A673 (cell line): ENCODE measurements around the gene STAT5B. TPM values are rescaled to one million over a fixed set of nuclear protein-coding genes. Genes with fewer than 3 reads are reported as not detected.

ENCODE experiments used
- BruUV-seq: library from RNA; stranded (reverse); fragments of 400-500 nt; replicated peaks from 2 replicates; lab custom pipeline; 2021; lab: Mats Ljungman, UMichigan
- CTCF ChIA-PET: fragments of 300-600 bp; sonication (Branson Sonifier 250); formaldehyde crosslinking; loops from one replicate; lab custom pipeline; 2022; ENCODE audit warnings: antibody characterized with exemption; lab: Charles Lee
- POLR2A ChIA-PET: fragments of 300-600 bp; sonication (Branson Sonifier 250); formaldehyde crosslinking; loops from one replicate; lab custom pipeline; 2022; ENCODE audit warnings: antibody characterized with exemption; ENCODE audit not compliant: low non-redundant PET; lab: Charles Lee
- DNase-seq: peaks from one replicate; pipeline ENCODE4 v3.0.0-alpha.2; 2015; ENCODE audit warnings: low spot score
- H3K27ac ChIP-seq: fragments of 200-600 bp; sonication (generic); 2 replicates; pipeline ENCODE4 v1.5.1; 2016; ENCODE audit warnings: mixed run types, low read depth, mild to moderate bottlenecking, mixed read lengths, antibody characterized with exemption, low read length; ENCODE audit not compliant: poor library complexity, severe bottlenecking
- H3K27me3 ChIP-seq: fragments of 200-600 bp; sonication (generic); replicated peaks from 2 replicates; pipeline ENCODE4 v1.6.1; 2017; ENCODE audit warnings: mixed run types, low read depth, mild to moderate bottlenecking, mixed read lengths, antibody characterized with exemption, low read length; ENCODE audit not compliant: insufficient read depth, poor library complexity
- H3K36me3 ChIP-seq: fragments of 200-600 bp; sonication (generic); 2 replicates; pipeline ENCODE4 v1.6.1; 2016; ENCODE audit warnings: mixed run types, mild to moderate bottlenecking, mixed read lengths, antibody characterized with exemption, low read length; ENCODE audit not compliant: insufficient read depth, poor library complexity, severe bottlenecking
- H3K4me1 ChIP-seq: fragments of 200-600 bp; sonication (generic); 2 replicates; pipeline ENCODE4 v1.6.1; 2017; ENCODE audit warnings: mixed run types, mild to moderate bottlenecking, mixed read lengths, antibody characterized with exemption, low read length; ENCODE audit not compliant: insufficient read depth, poor library complexity, severe bottlenecking
- H3K4me3 ChIP-seq: fragments of 200-600 bp; sonication (generic); 2 replicates; pipeline ENCODE4 v1.5.1; 2016; ENCODE audit warnings: low read depth, mixed run types, mild to moderate bottlenecking, mixed read lengths, low read length; ENCODE audit not compliant: poor library complexity, severe bottlenecking
- H3K9me3 ChIP-seq: fragments of 200-600 bp; sonication (generic); 2 replicates; pipeline ENCODE4 v1.6.1; 2016; ENCODE audit warnings: mixed run types, low read depth, mild to moderate bottlenecking, mixed read lengths, antibody characterized with exemption, low read length; ENCODE audit not compliant: poor library complexity, severe bottlenecking
- EZH2 ChIP-seq: fragments of 200-600 bp; sonication (generic); IDR thresholded peaks from 2 replicates; pipeline ENCODE4 v1.6.1; 2017; ENCODE audit warnings: borderline replicate concordance, low read depth, mild to moderate bottlenecking, mixed read lengths, antibody characterized with exemption, low read length; ENCODE audit not compliant: poor library complexity, severe bottlenecking
- intact Hi-C: fragments of 100-400 bp; cut with micrococcal nuclease; formaldehyde crosslinking; loops from one replicate; pipeline ENCODE4 v1.10.0; 2022; ENCODE audit not compliant: unreplicated experiment
- total RNA-seq: library from RNA; stranded (reverse); gene quantifications from 2 replicates; pipeline ENCODE4 v1.2.3, GENCODE V29; 2021
- TF ChIP-seq, protein P1 (sequence below): fragments of 300-800, 200-600 bp; sonication (generic); conservative IDR thresholded peaks from 2 replicates; pipeline ENCODE4 v1.5.1; 2017; ENCODE audit warnings: low read depth, mild to moderate bottlenecking, antibody characterized with exemption, low read length, moderate library complexity, mixed read lengths

STAT5B gene
- total RNA-seq, 1 experiment from 2014 or later: 11.2 TPM

- no TSS peak for BruUV-seq
- Histone ChIP-seq H3K36me3 (no peaks in the 10 kb centered on the region), H3K4me3 (no peak overlapping the region), H3K4me1 (no peaks in the 10 kb centered on the region), H3K27ac (no peak overlapping the region), H3K27me3 (no peaks in the 10 kb centered on the region), H3K9me3 (no peaks in the 10 kb centered on the region)
- no peak for DNase-seq
- ChIA-PET CTCF (no interaction called here), POLR2A (no interaction called here)
- intact Hi-C loops: no loop called here
- no peak for TF ChIP-seq EZH2
- TF ChIP-seq, protein P1, sequence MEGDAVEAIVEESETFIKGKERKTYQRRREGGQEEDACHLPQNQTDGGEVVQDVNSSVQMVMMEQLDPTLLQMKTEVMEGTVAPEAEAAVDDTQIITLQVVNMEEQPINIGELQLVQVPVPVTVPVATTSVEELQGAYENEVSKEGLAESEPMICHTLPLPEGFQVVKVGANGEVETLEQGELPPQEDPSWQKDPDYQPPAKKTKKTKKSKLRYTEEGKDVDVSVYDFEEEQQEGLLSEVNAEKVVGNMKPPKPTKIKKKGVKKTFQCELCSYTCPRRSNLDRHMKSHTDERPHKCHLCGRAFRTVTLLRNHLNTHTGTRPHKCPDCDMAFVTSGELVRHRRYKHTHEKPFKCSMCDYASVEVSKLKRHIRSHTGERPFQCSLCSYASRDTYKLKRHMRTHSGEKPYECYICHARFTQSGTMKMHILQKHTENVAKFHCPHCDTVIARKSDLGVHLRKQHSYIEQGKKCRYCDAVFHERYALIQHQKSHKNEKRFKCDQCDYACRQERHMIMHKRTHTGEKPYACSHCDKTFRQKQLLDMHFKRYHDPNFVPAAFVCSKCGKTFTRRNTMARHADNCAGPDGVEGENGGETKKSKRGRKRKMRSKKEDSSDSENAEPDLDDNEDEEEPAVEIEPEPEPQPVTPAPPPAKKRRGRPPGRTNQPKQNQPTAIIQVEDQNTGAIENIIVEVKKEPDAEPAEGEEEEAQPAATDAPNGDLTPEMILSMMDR: no peak
Observed at GRCh38 chr17:42285346-42286050, 9.3 kb upstream of the STAT5B start.

DNA sequence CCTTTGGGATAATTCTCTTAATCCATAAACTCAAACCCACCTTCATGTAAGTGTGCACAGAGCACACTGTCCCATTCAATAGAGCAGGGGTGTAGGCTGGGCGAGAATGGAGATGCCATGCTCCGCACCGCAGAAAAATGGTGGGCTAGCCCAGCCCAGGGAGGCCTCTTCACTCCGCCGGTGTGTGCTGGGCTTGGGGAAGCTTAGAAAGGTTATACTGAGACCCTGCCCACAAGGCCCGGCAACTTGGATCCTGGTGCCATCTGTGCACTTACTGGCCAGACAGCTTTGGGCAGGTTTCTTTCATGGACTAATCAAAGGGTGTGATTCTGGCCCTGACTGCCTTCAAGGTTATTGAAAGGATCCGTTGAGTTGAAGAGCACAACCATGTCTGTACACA lies 8.4 kb upstream of the STAT5B start:
- intact Hi-C loops: no loop called here
- TF ChIP-seq, protein P1: no peak
- no peak for TF ChIP-seq EZH2
- Histone ChIP-seq H3K36me3 (no peaks in the 10 kb centered on the region), H3K27me3 (no peaks in the 10 kb centered on the region), H3K4me3 (no peak overlapping the region), H3K4me1 (no peaks in the 10 kb centered on the region), H3K9me3 (no peaks in the 10 kb centered on the region), H3K27ac (no peak overlapping the region)
- no peak for DNase-seq
- no TSS peak for BruUV-seq
- CTCF ChIA-PET: no interaction called here
- POLR2A ChIA-PET: no interaction called here

- ChIA-PET CTCF (no interaction called here), POLR2A (no interaction called here)
- no peaks in the 10 kb centered on the region for H3K27me3 ChIP-seq
- no peak for DNase-seq
- no TSS peak for BruUV-seq
- no peaks in the 10 kb centered on the region for H3K36me3 ChIP-seq
- TF ChIP-seq EZH2: no peak
- TF ChIP-seq, protein P1: no peak
- H3K4me3 ChIP-seq: no peak overlapping the region
- intact Hi-C loops: no loop called here
- H3K4me1 ChIP-seq: no peaks in the 10 kb centered on the region
- H3K9me3 ChIP-seq: no peaks in the 10 kb centered on the region
- no peak overlapping the region for H3K27ac ChIP-seq
Observed at GRCh38 chr17:42284024-42284369, 7.8 kb upstream of the STAT5B start.
